ENCODE measurements around the gene NAP1L4. TPM values are rescaled to one million over a fixed set of nuclear protein-coding genes. Genes with fewer than 3 reads are reported as not detected.

The NAP1L4 gene
- total RNA-seq, 6 experiments from 2014 or later, result 109 to 140 (median 131) TPM

DNA sequence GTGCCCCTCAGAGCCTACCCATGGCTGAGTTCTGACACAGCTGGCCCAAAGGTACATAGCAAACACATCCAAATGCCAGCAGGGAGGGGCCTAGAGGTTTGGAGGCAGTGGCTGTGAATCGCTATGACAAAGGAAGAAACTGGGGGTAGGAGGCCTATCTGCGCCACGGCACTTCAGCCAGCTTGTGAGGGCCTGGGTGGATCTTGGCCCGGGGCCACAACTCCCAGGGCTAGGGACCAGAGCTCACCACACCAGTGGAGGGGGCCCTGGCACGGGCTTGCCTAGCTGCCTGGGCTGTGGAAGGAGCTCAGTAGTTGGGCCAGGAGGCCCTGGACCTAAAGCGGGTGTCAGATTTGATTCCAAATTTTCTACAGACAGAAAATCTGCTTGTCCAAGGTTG lies 9.4 kb upstream of the NAP1L4 start:
- Mint-ChIP-seq H3K27ac (no peak overlapping the region), H3K36me3 (ENCODE audit: low read depth) (peaks cover 16% of the 10 kb centered on the region), H3K27me3 (ENCODE audit: insufficient read depth) (peaks cover 6% of the 10 kb centered on the region), H3K4me1 (ENCODE audit: low read depth) (peaks cover 13% of the 10 kb centered on the region), H3K4me3 (no peak overlapping the region), H3K9me3 (no peaks in the 10 kb centered on the region)
- TF ChIP-seq, protein P1, sequence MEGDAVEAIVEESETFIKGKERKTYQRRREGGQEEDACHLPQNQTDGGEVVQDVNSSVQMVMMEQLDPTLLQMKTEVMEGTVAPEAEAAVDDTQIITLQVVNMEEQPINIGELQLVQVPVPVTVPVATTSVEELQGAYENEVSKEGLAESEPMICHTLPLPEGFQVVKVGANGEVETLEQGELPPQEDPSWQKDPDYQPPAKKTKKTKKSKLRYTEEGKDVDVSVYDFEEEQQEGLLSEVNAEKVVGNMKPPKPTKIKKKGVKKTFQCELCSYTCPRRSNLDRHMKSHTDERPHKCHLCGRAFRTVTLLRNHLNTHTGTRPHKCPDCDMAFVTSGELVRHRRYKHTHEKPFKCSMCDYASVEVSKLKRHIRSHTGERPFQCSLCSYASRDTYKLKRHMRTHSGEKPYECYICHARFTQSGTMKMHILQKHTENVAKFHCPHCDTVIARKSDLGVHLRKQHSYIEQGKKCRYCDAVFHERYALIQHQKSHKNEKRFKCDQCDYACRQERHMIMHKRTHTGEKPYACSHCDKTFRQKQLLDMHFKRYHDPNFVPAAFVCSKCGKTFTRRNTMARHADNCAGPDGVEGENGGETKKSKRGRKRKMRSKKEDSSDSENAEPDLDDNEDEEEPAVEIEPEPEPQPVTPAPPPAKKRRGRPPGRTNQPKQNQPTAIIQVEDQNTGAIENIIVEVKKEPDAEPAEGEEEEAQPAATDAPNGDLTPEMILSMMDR (IDR thresholded peaks at IDR 0.05), result no peak
- DNase-seq, result no peak

DNA sequence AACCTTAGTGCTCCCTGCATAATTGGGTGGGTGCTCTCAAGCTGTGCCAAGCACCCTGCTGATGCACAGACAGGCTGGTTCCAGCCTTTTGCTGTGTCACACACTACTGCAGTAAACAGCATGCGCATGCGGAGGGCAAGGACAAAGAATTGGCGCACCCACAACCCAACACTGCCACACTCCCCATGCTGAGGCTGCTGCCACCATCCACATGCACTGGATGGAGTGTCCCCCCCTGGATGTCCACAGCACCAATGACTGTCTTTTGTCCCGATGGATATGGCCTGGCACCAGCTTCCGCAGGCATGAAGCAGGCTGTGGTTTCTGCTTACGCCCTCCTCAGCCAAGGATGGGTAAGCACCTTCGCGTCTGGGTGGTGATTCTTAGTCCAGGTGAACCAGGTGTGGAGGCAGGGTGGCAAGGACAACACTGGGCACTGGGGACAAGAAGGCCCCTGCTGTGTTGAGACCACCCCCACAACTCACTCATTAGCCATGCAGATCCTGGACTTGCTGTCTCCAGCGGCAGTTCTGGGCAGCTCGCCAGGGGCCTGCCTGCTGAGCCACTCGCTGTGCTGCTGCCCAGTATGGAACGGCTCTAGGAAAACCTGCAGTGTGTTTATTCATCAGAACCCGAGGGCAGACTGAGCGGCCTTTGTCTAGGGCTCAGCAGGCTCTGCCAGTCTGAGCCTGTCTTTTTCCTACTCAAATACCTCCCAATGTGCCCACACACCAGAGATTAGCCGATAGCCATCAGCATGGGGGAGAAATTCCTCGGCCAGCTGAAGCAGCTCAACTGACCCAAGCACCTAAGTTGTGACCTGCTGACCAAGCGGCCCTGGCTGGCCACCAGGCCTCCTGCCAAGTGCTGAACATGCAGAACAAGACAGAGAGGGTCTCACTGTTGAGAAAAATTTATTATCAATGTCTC lies 8.2 kb upstream of the NAP1L4 start:
- peaks cover 11% of the 10 kb centered on the region for H3K36me3 Mint-ChIP-seq (ENCODE audit: low read depth)
- TF ChIP-seq, protein P1 (IDR thresholded peaks at IDR 0.05), result no peak
- peaks cover 5% of the 10 kb centered on the region for H3K27me3 Mint-ChIP-seq (ENCODE audit: insufficient read depth)
- no peak for DNase-seq
- H3K27ac Mint-ChIP-seq, result no peak overlapping the region
- H3K4me3 Mint-ChIP-seq, result no peak overlapping the region
- H3K9me3 Mint-ChIP-seq, result no peaks in the 10 kb centered on the region
- peaks cover 13% of the 10 kb centered on the region for H3K4me1 Mint-ChIP-seq (ENCODE audit: low read depth)

DNA sequence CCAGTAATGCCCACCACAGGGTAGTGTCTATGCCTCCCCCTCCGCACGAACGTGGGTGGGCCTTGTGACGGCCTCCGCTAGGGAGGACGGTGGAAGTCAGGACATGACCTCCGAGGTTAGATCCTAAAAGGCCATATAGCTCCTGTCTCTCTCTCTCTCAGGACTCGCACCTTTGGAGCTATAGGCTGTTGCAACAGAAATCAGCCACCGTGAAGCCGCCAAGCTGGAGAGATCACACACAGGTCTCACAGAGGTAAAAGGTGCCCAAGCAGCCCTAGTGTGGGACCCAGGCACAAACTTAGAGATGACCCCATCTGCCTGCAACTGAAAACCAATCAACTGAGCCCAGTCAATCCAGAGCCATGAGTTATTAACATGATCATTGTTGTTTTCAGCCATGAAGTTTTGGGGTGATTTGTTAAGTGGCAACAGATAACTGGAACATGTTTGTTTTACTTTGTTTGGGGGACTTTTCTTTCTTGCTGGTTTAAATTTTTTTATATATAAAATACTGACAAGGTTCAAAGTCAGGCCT lies 7.4 kb upstream of the NAP1L4 start:
- Mint-ChIP-seq H3K27ac (no peak overlapping the region), H3K27me3 (ENCODE audit: insufficient read depth) (peaks cover 4% of the 10 kb centered on the region), H3K4me3 (no peak overlapping the region), H3K4me1 (ENCODE audit: low read depth) (peaks cover 13% of the 10 kb centered on the region), H3K36me3 (ENCODE audit: low read depth) (peaks cover 11% of the 10 kb centered on the region), H3K9me3 (no peaks in the 10 kb centered on the region)
- no peak for DNase-seq
- TF ChIP-seq, protein P1 (IDR thresholded peaks at IDR 0.05), result no peak

DNA sequence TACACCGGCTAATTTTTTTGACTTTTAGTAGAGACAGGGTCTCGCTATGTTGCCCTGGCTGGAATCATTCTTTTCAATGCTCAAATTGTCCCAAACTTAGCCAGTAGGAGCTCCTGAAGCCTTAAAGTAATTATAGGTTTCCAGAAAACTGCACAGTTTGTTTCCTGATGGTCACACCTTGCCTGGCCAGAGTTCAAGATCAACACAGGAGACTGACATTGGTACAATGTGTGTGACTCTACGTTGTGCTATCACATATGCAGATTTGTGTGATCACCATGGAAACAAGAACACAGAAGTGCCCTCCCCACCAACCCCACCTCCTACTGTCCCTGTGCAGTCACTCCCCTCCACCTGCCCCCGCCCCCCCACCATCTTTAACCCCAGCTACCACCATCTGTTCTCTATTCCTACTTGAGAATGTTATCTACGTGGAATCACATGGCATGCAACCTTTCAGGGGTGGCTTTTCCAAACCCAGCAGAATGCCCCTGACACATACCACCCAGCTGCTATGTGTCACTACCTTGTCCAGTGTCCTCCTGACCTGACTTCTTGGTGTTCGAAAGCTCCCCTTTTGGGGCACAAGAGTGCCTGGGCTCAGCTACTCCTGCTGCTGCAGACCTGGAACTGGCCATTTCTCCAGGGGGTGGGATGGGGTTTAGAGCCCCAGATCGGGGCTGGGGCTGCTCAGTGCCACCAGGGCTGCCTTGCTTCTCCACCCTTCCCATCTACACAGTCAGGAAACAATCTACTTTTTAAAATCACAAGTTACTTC lies 6.1 kb upstream of the NAP1L4 start:
- no peak for DNase-seq
- TF ChIP-seq, protein P1 (IDR thresholded peaks at IDR 0.05), result no peak
- no peak overlapping the region for H3K27ac Mint-ChIP-seq

DNA sequence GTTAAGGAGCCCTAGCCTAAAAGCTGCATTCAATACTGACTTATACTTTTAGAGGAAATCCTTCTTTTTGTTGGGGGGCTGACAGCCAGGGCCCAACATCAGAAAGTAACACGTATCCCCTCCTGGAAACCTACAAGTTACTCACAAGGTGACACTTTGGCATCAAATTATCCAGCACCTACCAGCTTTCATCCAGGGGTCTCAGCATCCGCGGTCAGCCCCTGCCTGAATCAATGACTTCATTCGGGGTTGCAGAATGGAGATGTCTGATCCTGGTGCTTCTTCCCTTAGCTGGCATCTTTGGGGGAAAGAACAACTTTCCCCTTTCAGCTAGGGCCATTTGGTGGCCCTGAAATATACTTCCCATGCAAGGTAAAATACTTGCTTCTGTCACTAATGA lies 5.3 kb upstream of the NAP1L4 start:
- Mint-ChIP-seq H3K36me3 (ENCODE audit: low read depth) (peaks cover 5% of the 10 kb centered on the region), H3K4me1 (ENCODE audit: low read depth) (peaks cover 6% of the 10 kb centered on the region), H3K4me3 (no peak overlapping the region), H3K9me3 (no peaks in the 10 kb centered on the region), H3K27me3 (ENCODE audit: insufficient read depth) (peaks cover 2% of the 10 kb centered on the region), H3K27ac (no peak overlapping the region)
- TF ChIP-seq, protein P1 (IDR thresholded peaks at IDR 0.05), result no peak
- DNase-seq, result no peak

More for the DNA sequence above, 6.1 kb upstream of the NAP1L4 start:
- peaks cover 4% of the 10 kb centered on the region for H3K27me3 Mint-ChIP-seq (ENCODE audit: insufficient read depth)
- H3K36me3 Mint-ChIP-seq (ENCODE audit: low read depth), result peaks cover 11% of the 10 kb centered on the region
- H3K4me3 Mint-ChIP-seq, result no peak overlapping the region
- H3K4me1 Mint-ChIP-seq (ENCODE audit: low read depth), result peaks cover 6% of the 10 kb centered on the region
- H3K9me3 Mint-ChIP-seq, result no peaks in the 10 kb centered on the region
